ENCODE results near the gene FADS1. TPM values are rescaled to one million over a fixed set of nuclear protein-coding genes. Genes with fewer than 3 reads are reported as not detected.

Gene FADS1
- total RNA-seq, 1 experiment from 2014 or later = 186 TPM

GRCh38 chr11:61828629-61829407 lies 12.0 kb upstream of the FADS1 start:
- ATAC-seq (peak; percentile 59), DNase-seq (ENCODE audit: low read depth, low spot score) (no peak)
- intact Hi-C loops (cut with micrococcal nuclease; ENCODE audit: unreplicated experiment) (no loop called here), in situ Hi-C loops (cut with HindIII; ENCODE audit: low pct_unique_long_range_greater_than_20kb, low sequenced_read_pairs) (no loop called here)
- ChIA-PET POLR2A (interaction anchor here (1.8 kb wide), 1 partner anchor 14 kb away, joined by 10 read pairs; no protein-coding TSS in a partner anchor), CTCF (no interaction called here)
- BruUV-seq (replicated peaks) = no TSS peak
- Histone ChIP-seq H3K27me3 (ENCODE audit: control insufficient read depth, insufficient read depth, low read length) (no peaks in the 10 kb centered on the region), H3K9me3 (ENCODE audit: control insufficient read depth, insufficient read depth, low read depth, low read length) (no peaks in the 10 kb centered on the region), H3K36me3 (ENCODE audit: control insufficient read depth, insufficient read depth, low read length) (no peaks in the 10 kb centered on the region), H3K4me1 (ENCODE audit: control insufficient read depth, insufficient read depth, low read length) (peaks cover 43% of the 10 kb centered on the region), H3K4me3 (ENCODE audit: low read depth in 2 of 2, low read length in 2 of 2) (peak overlapping the region; percentile 81 to 82), H3K27ac (ENCODE audit: low read length) (peak overlapping the region; percentile 92)
- TF ChIP-seq SIN3A (IDR thresholded peaks at IDR 0.05; ENCODE audit: borderline replicate concordance, insufficient read depth, low read depth, low read length) = no peak
- no peak for TF ChIP-seq REST (IDR thresholded peaks at IDR 0.05; ENCODE audit: insufficient read depth in 1 of 2, low read depth in 2 of 2, low read length in 1 of 2)
- no peak for TF ChIP-seq TCF7L2 (IDR thresholded peaks at IDR 0.05; ENCODE audit: low read depth, low read length)
- TF ChIP-seq CTCF (IDR thresholded peaks at IDR 0.05) = peak; percentile 75; the same call in 1 of the 2 replicates

- Histone ChIP-seq H3K27me3 (ENCODE audit: control insufficient read depth, insufficient read depth, low read length) (no peaks in the 10 kb centered on the region), H3K9me3 (ENCODE audit: control insufficient read depth, insufficient read depth, low read depth, low read length) (no peaks in the 10 kb centered on the region), H3K36me3 (ENCODE audit: control insufficient read depth, insufficient read depth, low read length) (no peaks in the 10 kb centered on the region), H3K27ac (ENCODE audit: low read length) (peak overlapping the region; percentile 92), H3K4me1 (ENCODE audit: control insufficient read depth, insufficient read depth, low read length) (peaks cover 38% of the 10 kb centered on the region), H3K4me3 (ENCODE audit: low read depth in 2 of 2, low read length in 2 of 2) (peak overlapping the region; percentile 81 to 82)
- ATAC-seq = no peak; the same call in 1 of the 2 replicates
- TF ChIP-seq TCF7L2 (IDR thresholded peaks at IDR 0.05; ENCODE audit: low read depth, low read length) (no peak), POLR2AphosphoS5 (IDR thresholded peaks at IDR 0.05; ENCODE audit: low read depth, low read length) (no peak), SIN3A (IDR thresholded peaks at IDR 0.05; ENCODE audit: borderline replicate concordance, insufficient read depth, low read depth, low read length) (no peak), CTCF (IDR thresholded peaks at IDR 0.05) (no peak), REST (IDR thresholded peaks at IDR 0.05; ENCODE audit: insufficient read depth in 1 of 2, low read depth in 2 of 2, low read length in 1 of 2) (no peak)
- no TSS peak for BruUV-seq (replicated peaks)
- ChIA-PET POLR2A (interaction anchor here (1.8 kb wide), 1 partner anchor 13 kb away, joined by 10 read pairs; no protein-coding TSS in a partner anchor), CTCF (no interaction called here)
- intact Hi-C loops (cut with micrococcal nuclease; ENCODE audit: unreplicated experiment) = no loop called here
- in situ Hi-C loops (cut with HindIII; ENCODE audit: low pct_unique_long_range_greater_than_20kb, low sequenced_read_pairs) = no loop called here
- DNase-seq (ENCODE audit: low read depth, low spot score) = no peak
Observed at GRCh38 chr11:61828379-61828628, 11.5 kb upstream of the FADS1 start.
